ENCODE results near the gene GLS2. TPM values are rescaled to one million over a fixed set of nuclear protein-coding genes. Genes with fewer than 3 reads are reported as not detected.

Gene GLS2
- total and polyA plus RNA-seq, 9 of the 15 experiments (the other 6 are each of a cell fraction or from before 2014, with no cell fraction given): 0.11 TPM; not detected in 8

DNA sequence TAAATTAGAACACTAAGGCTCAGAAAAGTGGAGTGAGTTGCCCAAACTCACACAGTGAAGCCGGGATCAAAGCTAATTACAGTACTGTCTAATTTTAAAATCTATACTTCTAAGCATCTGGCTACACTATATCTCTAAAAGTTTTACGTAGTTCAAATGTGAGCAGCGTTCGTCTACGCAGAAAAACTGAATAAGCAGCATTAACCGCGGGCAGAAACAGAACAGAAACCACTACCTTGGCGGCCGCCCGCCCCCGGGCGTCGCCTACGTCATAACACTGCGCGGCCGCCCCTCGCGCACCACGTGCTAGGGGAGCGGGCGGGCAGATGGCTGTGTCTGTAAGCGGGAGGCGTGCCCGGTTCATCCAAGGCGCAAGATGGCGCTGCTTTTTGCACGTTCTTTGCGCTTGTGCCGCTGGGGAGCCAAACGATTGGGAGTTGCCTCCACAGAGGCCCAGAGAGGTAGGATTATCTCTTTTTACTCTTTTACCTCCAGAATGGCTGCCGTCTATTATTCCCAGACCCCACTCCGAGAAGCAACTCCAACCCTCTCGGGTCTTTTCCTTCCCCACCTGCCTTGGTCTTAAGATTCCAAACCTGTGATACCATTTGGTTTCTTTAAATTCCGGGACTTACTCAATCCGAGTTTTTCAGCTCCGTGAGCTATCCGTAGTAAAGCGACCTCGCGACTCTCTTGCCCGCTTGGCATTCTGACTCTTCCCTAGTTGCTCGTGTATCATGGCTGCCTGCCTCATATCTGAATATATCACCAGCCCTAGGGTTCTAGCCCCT is 19.6 kb downstream of the GLS2 start, which contains the start of gene SPRYD4:
TSS of gene SPRYD4 (plus strand) at position 363 of the 791 bp plus-strand sequence. CDS start at position 377, 14 bp downstream.
- Histone ChIP-seq H3K27me3 (ENCODE audit: control insufficient read depth in 2 of 2, insufficient read depth in 2 of 2, low read length in 2 of 2) (no peaks in the 10 kb centered on the region), H3K9me1 (ENCODE audit: control insufficient read depth, insufficient read depth, low read length) (no peaks in the 10 kb centered on the region), H3K4me3 (peak within 1 kb of the TSS; percentile 66), H2AFZ (ENCODE audit: low read depth, low read length) (peak within 1 kb of the TSS; percentile 92), H3K36me3 (ENCODE audit: control insufficient read depth, insufficient read depth, low read length) (peaks cover 23% of the 10 kb centered on the region; the same call in 2 of the 3 replicates), H3K9me3 (replicated peaks; ENCODE audit: control insufficient read depth, insufficient read depth, low read depth, low read length) (no peaks in the 10 kb centered on the region), H3K79me2 (ENCODE audit: control insufficient read depth, insufficient read depth, low read length) (peaks cover 18% of the 10 kb centered on the region), H3K4me1 (replicated peaks in 1 of 2; ENCODE audit: control insufficient read depth in 2 of 2, insufficient read depth in 2 of 2, low read length in 2 of 2) (peaks cover 9 to 10% of the 10 kb centered on the region in 2 experiments; a peak in 3 of 5 replicates), H3K4me2 (ENCODE audit: insufficient read depth, low read length) (peak within 1 kb of the TSS; percentile 93), H3K9ac (ENCODE audit: insufficient read depth in 1 of 2, low read depth in 2 of 2, low read length in 2 of 2) (peak within 1 kb of the TSS; percentile 97 to 99), H4K20me1 (replicated peaks; ENCODE audit: control insufficient read depth, insufficient read depth, low read length) (no peaks in the 10 kb centered on the region), H3K27ac (ENCODE audit: extremely low read depth, low read depth, low read length) (peak within 1 kb of the TSS; percentile 91)
- ChIA-PET POLR2A (interaction anchor here (0.8 to 1.4 kb wide), 7 partner anchors 12 to 350 kb away, joined by 3 to 9 read pairs (median 3); partner anchors contain the start of genes GLS2 and ZC3H10), CTCF (ENCODE audit: low intra/inter-chr PET ratio) (interaction anchor here (0.7 kb wide), 1 partner anchor 211 kb away, joined by 5 read pairs; no protein-coding TSS in a partner anchor)
- ATAC-seq (peak; percentile 91), FAIRE-seq (peak; percentile 89), DNase-seq (ENCODE audit: extremely low read depth in 1 of 4, low spot score in 3 of 4) (peak; percentile 95 to 97 (median 96))
- in situ Hi-C loops (cut with MboI): loop anchor here (5.0 to 10.0 kb wide), 2 partner anchors 276 to 344 kb away; partner anchors contain the start of gene ESYT1
- BruUV-seq (replicated peaks): TSS peak; percentile 62
- under 1% methylated on average over 43 of the region's 43 CpGs for WGBS (ENCODE audit: insufficient coverage, low coverage, missing lambda C conversion rate)
- intact Hi-C loops (cut with micrococcal nuclease): loop anchor here (1.0 to 5.0 kb wide), 2 partner anchors 91 to 106 kb away; partner anchors contain the start of genes APOF and STAT2
- TF ChIP-seq, protein P1, sequence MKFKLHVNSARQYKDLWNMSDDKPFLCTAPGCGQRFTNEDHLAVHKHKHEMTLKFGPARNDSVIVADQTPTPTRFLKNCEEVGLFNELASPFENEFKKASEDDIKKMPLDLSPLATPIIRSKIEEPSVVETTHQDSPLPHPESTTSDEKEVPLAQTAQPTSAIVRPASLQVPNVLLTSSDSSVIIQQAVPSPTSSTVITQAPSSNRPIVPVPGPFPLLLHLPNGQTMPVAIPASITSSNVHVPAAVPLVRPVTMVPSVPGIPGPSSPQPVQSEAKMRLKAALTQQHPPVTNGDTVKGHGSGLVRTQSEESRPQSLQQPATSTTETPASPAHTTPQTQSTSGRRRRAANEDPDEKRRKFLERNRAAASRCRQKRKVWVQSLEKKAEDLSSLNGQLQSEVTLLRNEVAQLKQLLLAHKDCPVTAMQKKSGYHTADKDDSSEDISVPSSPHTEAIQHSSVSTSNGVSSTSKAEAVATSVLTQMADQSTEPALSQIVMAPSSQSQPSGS (CRISPR knock-in tag; IDR thresholded peaks at IDR 0.05): no peak
- no peak; the same call in 1 of the 2 replicates for TF ChIP-seq ZNF384 (IDR thresholded peaks at IDR 0.05; ENCODE audit: low read depth, low read length)
- TF ChIP-seq MTA2 (IDR thresholded peaks at IDR 0.05; ENCODE audit: low read depth): no peak
- TF ChIP-seq, protein P2, sequence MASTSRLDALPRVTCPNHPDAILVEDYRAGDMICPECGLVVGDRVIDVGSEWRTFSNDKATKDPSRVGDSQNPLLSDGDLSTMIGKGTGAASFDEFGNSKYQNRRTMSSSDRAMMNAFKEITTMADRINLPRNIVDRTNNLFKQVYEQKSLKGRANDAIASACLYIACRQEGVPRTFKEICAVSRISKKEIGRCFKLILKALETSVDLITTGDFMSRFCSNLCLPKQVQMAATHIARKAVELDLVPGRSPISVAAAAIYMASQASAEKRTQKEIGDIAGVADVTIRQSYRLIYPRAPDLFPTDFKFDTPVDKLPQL (IDR thresholded peaks at IDR 0.05; ENCODE audit: extremely low read depth, insufficient read length): no peak
- TF ChIP-seq, protein P3, sequence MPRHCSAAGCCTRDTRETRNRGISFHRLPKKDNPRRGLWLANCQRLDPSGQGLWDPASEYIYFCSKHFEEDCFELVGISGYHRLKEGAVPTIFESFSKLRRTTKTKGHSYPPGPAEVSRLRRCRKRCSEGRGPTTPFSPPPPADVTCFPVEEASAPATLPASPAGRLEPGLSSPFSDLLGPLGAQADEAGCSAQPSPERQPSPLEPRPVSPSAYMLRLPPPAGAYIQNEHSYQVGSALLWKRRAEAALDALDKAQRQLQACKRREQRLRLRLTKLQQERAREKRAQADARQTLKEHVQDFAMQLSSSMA (CRISPR knock-in tag; IDR thresholded peaks at IDR 0.05): no peak
- TF ChIP-seq, protein P4, sequence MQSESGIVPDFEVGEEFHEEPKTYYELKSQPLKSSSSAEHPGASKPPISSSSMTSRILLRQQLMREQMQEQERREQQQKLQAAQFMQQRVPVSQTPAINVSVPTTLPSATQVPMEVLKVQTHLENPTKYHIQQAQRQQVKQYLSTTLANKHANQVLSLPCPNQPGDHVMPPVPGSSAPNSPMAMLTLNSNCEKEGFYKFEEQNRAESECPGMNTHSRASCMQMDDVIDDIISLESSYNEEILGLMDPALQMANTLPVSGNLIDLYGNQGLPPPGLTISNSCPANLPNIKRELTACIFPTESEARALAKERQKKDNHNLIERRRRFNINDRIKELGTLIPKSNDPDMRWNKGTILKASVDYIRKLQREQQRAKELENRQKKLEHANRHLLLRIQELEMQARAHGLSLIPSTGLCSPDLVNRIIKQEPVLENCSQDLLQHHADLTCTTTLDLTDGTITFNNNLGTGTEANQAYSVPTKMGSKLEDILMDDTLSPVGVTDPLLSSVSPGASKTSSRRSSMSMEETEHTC (IDR thresholded peaks at IDR 0.05): peak; percentile 91
- no peak for TF ChIP-seq ZFPM2 (CRISPR knock-in tag; IDR thresholded peaks at IDR 0.05)
- peak; percentile 41 for TF ChIP-seq HDAC3 (IDR thresholded peaks at IDR 0.05; ENCODE audit: borderline replicate concordance, partially characterized antibody)
- TF ChIP-seq, protein P5, sequence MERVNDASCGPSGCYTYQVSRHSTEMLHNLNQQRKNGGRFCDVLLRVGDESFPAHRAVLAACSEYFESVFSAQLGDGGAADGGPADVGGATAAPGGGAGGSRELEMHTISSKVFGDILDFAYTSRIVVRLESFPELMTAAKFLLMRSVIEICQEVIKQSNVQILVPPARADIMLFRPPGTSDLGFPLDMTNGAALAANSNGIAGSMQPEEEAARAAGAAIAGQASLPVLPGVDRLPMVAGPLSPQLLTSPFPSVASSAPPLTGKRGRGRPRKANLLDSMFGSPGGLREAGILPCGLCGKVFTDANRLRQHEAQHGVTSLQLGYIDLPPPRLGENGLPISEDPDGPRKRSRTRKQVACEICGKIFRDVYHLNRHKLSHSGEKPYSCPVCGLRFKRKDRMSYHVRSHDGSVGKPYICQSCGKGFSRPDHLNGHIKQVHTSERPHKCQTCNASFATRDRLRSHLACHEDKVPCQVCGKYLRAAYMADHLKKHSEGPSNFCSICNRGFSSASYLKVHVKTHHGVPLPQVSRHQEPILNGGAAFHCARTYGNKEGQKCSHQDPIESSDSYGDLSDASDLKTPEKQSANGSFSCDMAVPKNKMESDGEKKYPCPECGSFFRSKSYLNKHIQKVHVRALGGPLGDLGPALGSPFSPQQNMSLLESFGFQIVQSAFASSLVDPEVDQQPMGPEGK (CRISPR knock-in tag; IDR thresholded peaks at IDR 0.05; ENCODE audit: borderline replicate concordance): no peak
- TF ChIP-seq TAL1 (IDR thresholded peaks at IDR 0.05): no peak
- TF ChIP-seq PTTG1 (tag; IDR thresholded peaks at IDR 0.05; ENCODE audit: low read depth): no peak

Data from K562 (cell line).